Stimulated activated CD4-positive, alpha-beta T cell treated with anti-CD3 and anti-CD28 coated beads, Interleukin-1b, Interleukin-23, amount 100 ng/mL, for 4 hours (primary cell): ENCODE measurements around the gene SLC30A10.
"Not testable (repeated sequence)": the region's sequence is repeated elsewhere in the genome, so short reads cannot be mapped to it uniquely, and the experiment has no call there.

ENCODE experiments used
- DNase-seq, 2 donors: peaks; one replicate each; pipeline ENCODE4 v3.0.0-alpha.2; 2020; ENCODE audit warnings: low read depth in 2 of 2

Gene SLC30A10

DNA sequence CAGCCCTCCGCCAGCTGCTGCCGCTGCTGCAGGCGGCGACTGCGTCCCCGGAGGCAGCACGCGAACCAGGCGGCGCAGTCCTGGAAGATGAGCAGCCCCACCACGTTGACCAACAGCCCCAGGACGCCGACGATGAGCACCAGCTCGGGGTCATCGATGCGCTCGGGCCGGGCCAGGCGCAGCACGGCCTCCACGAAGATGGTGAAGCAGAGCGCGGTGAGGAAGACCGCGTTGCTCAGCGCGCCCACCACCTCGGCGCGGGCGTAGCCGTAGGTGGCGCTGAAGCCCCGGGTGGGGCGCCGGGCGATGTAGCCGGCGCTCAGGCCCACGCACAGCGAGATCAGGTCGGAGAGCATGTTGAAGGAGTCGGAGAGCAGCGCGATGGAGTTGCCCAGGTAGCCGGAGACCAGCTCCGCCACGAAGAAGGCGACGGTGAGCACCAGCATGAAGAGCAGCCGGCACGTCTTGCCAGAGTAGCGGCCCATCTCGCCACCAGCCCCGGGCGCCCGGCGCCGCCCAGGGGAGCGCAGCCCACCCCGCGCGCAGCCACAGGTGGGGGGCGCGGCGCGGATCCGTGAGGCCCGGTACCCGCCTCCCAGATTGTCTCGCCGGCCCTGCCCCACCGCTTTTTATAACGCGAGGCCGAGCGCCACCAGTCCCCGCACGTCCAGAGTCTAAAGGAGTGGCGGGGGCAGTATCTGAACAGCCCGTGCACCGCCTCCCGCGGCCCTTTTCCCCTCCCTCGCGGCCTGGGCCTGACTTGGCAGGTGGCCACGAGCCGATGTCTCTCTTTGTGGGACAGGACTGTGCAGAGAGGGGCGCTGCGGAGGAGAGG lies at the start of gene SLC30A10:
Gene SLC30A10, minus strand, starts transcription at position 602 of the 835 bp plus-strand sequence. Its CDS starts 117 bp downstream, at position 485.
- no peak for DNase-seq

DNA sequence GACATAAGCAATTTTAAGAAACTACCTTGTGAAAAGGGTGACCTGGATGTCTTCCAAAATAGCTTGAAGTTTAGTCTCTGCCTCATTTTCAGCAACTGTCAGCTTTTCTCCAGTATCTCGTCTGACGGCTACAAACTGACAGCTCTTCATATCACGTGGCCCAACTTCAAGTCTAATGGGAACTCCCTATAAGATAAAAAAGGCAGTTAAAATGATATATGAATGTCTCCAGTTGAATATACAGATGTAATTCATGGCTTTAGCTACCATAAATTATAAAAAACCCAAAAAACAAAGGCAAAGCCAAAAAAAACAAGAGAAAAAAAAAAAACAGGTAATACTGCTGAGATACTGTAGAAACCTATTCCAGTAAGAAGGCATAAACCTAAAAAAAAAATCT lies 44.9 kb upstream of the SLC30A10 start:
- no peak for DNase-seq

DNA sequence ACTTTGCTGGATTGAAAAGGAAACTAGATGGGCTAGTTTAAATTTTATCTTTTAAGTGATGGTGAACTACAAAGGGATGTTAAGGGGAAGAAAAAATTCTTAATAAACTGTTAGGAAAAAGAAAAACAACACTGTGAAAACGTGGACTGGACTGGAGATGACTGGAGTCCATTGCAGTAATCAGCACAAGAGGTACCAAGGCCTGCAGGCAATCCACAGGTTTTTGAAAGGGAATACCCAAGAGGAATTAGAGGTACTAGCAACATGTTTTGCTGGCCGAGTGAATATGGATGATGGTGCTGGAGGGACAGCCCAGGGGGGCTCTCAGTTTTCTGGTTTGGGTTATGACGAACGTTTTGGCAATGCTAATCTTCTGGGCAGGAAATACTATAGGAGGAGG lies 39.0 kb upstream of the SLC30A10 start:
- no peak for DNase-seq

DNA sequence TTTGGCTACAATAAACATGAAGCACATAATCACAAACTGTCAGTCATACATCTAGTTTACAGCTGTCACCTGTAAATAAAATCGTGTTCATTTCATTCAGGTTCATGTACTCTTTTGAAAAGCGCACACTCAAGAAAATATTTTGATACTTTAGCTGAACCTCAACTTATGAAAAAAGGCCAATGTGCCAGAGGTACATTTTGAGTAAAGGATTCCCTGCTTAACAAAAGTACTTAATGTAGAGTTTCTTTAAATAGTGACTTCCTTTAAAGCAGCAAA lies 37.7 kb upstream of the SLC30A10 start:
- DNase-seq, result no peak

DNA sequence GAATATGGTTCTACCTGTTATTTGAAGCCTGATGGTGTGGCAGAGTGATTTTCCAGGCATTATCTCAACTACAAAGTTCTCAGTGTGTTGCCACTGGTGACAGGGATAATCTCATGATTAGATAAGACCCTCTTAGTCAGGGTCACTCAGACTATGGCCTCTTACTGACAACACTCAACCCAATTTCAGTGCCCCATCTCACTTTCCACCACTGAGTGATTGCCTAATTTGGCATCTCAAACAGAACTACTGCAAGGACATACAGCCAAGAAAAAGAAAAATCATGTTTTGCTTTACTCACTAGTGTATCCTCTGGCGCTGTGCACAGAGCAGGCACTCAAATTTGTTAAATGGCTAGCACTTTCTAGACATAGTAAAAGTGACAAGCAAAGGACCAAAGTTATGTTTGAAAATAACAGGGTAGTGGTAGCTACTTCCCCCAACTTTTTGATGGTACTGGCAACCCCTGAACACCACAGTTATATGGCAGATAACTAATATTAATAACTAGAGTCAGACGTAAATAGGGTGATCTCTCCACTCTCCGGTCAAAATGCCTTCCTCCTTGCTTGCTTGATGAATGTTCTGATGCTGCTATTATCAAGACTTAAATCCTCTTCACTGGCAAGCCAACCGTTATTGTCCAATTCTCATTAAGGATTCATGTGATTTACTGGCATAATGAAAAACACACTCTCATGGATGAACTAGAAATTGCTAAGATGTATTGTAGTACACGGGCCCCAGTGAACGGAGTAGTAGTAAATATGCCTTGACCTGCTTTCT lies 37.1 kb upstream of the SLC30A10 start:
- no peak for DNase-seq

DNA sequence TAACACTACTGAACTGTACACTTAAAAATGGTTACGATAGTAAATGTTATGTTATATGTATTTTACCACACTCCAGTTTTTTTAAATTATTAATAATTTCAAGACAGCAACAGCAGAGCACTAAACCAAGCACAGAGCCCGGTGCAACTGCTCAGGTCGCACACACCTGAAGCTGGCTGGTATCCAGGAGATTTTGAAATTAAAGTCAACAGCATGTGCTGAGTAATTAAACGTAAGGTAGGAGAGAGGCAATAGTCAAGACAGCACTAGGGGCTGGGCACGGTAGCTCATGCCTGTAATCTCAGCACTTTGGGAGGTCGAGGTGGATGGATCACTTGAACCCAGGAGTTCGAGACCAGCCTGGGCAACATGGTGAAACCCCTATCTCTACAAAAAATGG lies 35.1 kb upstream of the SLC30A10 start:
- no peak for DNase-seq

DNA sequence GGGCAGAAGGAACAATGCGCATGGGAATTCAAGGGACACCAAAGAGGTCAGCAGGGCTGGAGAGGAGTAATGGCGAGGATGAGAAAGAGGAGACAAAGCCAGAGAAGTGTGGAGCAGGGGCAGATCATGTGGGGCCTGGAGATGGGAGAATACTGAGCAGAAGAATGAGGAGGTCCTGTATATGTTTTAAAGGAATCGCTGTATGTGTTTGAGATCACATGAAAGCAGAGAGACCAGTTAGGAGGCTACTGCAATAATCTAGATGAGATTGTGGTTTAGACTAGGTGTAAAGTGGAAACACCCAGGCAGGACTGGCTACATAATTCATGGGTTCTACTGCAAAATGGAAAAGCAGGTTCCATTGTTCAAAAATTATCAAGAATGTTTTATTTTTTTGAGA lies 33.3 kb upstream of the SLC30A10 start:
- no peak for DNase-seq

DNA sequence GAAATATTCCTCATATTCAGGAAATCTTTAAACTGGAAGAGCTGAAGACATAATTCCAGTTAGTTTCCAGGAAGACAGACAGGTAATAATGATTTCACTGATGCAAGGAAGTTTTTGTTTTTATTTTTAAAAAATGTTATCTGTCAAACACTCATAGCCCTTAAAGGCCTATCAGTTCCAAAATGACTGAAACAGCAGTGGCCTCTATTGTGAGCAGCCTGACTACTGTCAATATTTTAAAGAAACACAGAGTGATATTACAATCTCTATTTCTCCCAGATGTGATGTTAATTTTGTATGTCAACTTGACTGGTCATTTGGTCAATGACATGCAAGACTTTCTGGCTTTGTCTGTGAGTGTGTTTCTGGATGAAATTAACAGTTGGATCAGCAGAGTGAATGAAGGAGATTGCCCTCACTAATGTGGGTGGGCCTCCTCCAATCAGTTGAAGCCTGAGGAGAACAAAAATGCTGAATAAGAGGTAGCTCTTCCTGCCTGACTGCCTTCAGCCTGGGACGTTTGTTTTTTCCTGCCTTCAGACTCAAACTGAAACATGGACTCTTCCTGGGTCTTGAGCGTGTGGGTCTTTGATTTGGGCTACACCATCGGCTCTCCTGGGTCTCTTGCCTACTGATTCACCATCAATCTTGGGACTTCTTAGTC lies 31.3 kb upstream of the SLC30A10 start:
- no peak for DNase-seq

DNA sequence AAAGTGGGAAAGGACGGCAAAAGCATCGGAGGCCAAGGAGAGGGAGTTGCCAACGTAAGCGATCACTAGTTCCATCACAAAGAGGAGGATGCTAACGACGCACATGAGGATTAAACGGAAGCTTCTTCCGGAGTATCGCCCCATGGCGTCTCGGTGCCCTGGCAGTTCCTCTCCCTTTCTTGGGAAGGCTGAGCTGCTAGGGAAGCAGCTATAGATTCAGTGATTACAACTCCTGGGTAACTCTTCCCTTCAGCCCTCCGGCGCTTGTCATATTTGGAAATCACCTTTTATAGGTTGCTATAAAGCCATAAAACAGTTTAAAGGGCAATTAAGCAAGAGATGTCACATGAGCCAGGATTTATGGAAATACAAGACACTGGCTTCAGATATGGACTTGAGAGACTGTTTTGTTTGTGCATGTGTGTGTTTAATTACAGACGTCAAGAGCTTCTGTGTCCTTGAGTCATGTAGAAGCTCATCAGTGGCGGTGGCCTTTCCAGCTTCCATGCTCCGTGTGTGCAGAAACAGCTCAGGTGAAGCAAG lies 30.6 kb upstream of the SLC30A10 start:
- DNase-seq, result no peak

DNA sequence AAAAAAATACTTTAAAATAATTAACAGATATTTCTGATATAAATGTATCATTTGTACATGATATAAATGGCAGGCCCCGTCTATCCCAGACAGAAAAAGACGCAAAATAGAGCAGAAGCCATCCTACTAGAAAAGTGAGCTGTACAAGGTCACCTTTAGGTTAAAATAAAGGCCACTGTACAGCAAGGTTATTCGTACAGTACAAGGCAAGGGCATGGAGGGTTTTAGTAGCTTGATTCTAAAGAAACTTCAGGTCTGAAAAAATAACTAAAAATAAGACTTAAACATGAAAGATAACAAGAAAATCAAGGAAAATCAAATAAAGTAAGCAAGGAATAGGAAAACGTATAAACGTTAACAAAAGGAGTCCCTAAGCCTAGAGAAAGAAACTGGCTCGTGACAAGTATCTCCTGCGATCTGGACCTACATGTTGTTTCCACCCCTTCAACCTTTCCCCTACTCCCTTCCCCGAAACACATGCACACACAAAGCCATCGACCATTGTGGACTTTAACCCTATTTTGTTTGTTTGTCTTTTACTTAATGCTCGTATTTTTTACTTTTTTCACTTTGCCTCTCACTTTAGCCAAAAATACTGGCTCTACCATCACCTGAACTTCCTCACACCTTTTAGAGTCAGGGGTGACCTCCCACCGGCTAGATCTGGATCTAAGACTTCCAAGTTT lies 26.5 kb upstream of the SLC30A10 start:
- DNase-seq, result no peak

DNA sequence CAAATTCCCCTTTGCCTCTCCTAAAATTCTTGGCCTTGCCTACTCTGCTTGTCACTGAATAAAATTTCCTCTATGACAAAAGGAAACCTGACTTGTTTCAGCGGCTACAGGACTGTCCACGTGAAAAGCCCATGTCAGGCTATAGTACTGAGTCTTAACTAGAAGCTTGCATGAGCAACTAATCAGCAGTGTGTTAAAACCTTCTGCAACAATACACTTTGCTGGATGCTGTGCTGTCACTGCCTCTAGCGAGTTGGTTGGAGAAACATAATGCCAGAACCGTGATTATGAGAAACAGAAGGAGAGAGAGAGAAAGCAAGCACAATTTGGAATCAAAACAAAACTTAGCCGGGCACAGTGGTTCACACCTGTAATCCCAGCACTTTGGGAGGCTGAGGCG lies 25.7 kb upstream of the SLC30A10 start:
- DNase-seq, result no peak

DNA sequence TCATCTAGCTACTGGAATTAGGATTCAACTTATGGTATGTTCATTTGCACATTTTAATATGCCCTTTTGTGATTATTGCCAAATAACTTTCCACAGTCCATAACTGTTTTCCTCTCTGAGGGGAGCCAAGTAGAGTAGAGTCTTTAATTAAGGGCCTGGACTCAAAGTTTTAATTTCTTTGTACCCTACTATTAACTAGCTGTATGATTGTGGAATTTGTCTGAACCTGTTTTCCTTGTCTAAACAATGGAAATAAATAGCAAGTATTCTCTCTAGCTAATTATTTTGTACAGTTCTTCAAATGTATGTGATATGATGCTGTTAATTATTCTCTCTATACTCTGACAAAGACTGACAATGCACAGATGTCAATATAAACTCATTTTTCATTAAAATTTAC lies 24.0 kb upstream of the SLC30A10 start:
- no peak for DNase-seq

DNA sequence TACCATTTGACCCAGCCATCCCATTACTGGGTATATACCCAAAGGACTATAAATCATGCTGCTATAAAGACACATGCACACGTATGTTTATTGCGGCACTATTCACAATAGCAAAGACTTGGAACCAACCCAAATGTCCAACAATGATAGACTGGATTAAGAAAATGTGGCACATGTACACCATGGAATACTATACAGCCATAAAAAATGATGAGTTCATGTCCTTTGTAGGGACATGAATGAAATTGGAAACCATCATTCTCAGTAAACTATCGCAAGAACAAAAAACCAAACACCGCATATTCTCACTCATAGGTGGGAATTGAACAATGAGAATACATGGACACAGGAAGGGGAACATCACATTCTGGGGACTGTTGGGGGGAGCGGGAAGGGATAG lies 20.9 kb upstream of the SLC30A10 start:
- DNase-seq, result not testable (repeated sequence)

DNA sequence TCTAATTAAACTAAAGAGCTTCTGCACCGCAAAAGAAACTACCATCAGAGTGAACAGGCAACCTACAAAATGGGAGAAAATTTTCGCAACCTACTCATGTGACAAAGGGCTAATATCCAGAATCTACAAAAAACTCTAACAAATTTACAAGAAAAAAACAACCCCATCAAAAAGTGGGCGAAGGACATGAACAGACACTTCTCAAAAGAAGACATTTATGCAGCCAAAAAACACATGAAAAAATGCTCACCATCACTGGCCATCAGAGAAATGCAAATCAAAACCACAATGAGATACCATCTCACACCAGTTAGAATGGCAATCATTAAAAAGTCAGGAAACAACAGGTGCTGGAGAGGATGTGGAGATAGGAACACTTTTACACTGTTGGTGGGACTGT lies 20.4 kb upstream of the SLC30A10 start:
- not testable (repeated sequence) for DNase-seq

DNA sequence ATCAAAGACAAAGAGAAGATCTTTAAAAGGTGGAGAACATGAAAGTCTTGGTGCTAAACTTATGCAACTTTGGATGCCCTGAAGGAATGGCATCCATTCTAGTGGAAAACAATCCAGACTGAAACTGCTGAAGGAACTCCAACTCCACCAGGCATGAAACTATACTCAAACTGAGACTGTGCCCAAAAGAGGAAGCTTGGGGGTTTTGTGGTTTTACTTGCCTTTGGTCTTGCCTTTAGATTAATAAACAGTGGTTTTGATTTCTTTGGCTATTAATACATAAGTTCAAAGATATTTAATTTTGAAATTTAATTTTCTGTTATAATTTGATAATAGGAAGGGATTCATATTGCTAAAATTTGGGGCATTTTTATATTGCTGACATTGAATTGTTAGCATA lies 17.4 kb upstream of the SLC30A10 start:
- DNase-seq, result no peak

DNA sequence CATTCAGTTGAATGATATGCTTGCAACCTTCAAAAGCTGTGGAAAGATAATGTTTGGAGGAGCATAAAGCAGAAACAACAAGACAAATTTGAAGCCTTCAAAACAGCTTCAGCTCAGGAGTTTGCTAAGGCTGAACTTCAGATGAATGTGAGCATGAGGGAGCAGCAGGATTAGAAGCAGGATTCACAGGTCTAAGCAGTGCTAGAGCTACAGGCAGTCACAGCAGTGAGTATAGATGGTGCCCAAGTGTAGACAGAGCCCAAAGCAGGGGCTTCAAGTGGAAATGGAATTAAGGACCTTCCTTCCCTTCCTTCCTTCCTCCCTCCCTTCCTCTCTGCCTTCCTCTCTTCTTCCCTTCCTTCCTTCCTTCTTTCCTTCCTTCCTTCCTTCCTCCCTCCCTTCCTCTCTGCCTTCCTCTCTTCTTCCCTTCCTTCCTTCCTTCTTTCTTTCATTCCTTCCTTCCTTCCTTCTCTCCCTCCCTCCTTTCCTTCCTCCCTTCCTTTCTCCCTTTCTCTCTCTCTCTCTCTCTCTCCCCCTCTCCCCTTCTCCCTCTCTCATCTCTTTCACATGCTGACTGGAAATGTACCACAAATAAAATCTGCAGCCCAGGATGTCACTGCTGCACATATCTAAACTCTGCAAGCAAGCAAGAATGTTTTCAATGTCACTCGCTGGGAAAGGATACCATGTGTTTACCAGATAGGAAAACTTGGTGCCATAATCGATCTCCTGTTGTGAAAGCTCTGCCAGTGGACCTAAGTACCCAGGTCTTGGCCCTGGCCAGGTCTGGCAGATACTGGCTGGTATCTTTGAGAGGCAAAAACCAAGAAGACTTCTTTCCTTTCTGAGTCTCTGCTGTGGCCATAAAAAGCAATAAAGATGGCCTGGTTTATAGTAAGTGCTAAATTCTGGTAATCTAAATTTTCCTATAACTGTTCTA lies 13.1 kb upstream of the SLC30A10 start:
- DNase-seq, result no peak

DNA sequence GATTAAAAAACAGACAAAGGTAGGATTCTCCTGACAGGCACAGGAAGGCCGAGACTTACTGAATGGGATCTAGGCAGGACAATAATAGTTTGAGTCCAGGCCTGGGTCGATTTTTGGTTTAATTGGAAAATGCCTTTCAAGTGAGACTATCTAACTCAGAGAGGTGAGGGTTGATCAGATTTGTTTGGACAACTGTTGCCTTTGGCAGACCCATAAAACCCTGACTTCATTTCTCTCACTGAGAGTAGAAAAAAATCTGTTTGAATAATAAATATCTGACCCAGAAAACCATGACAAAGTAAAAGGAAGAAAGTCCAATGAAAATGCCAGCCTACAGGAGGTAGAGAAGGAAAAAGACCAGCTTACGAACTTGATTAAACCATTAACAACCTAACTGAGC lies 12.3 kb upstream of the SLC30A10 start:
- DNase-seq, result no peak

DNA sequence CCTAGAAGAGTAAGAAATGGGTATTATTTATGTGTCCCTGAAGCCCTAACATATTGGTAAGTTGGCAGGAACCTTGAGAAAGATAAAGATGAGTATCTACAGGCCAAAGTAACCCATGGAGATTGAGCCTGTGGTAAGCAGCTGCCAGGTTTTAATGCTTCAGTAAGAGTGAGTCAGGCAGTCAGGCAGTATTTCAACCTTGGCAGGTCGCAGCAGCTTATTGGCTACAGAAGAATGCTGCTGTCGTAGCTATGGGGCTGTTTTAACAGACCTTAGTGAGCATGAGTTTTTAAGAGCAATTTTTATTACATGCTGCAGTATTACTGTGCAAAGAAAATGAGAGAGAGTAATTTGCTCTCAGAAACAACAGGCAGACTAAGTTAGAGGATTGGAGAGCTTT lies 10.3 kb upstream of the SLC30A10 start:
- DNase-seq, result no peak

DNA sequence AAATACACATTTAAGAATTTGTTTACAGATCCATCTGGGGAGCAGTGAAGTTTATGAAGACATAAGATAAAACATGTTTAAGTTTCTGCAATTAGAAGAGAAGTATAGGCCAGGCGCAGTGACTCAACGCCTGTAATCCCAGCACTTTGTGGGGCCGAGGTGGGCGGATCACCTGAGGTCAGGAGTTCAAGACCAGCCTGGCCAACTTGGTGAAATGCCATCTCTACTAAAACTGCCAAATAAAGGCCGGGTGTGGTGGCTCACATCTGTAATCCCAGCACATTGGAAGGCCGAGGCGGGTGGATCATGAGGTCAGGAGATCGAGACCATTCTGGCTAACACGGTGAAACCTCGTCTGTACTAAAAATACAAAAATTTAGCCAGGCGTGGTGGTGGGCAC lies 5.4 kb upstream of the SLC30A10 start:
- DNase-seq, result not testable (repeated sequence)

DNA sequence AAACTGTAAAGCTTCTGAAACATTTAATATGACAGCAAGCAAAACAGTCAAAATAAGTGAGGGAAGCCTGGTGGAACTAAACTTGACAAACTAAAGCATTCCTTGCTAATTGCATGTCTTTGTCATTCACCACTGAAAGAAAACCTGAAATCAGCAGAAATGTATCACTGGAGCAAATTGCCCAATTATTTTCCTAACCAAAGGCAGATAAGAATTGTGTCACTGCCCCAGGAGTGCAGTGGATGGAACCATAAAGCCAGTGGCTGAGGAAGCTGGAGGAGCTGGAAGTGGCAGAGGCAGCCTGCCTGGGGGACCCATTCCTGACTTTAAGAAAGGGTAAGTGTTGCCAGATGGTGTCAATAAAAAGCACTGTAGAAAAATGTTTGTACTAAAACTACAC lies 2.7 kb upstream of the SLC30A10 start:
- no peak for DNase-seq

DNA sequence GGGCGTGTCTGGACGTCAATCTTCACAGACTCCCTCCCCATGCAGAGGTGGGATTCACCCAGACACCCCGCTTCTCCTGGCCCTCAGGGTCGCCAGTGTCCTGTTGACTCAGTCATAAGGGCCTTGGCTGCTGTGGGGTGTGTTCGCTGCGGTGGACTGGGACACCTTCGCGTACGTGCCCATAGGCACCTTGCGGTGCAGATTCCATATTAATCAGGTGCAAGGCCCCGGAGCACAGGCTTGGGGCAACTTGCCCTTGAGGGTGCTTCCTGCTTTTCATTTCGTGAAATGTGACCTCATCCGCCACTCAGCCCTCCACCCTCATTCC lies 398 bp upstream of the SLC30A10 start:
- DNase-seq, result no peak
